ENCODE results near the gene DIPK1A.

- no peak for TF ChIP-seq CTCF (IDR thresholded peaks at IDR 0.05)
- no peak for TF ChIP-seq EZH2 (IDR thresholded peaks at IDR 0.05)
Observed at GRCh38 chr1:92797297-92797696, 164.0 kb downstream of the DIPK1A start.

Measured in neural progenitor cell (in vitro differentiated cells).